ENCODE data around the gene LRRD1.

DNA sequence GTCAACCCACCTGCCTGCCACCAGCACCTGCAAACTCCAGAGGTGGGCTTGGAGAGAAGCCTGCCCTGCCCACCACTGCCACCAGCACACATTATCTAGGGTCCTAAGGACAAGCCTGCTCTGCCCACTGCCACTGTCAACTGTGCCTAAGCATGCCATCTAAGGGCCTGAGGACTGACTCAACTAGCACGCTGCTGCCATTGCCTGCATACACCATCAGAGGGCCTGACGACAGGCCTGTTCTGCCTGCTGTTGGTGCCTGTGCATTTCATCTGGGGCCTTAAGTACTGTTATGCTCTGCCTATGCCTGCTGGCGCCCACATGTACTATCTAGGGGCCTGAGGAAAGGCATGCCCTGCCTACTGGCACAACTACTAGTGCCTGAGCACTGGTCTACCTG lies 27.0 kb upstream of the LRRD1 start:
- TF ChIP-seq CREB1 (IDR thresholded peaks at IDR 0.05) = no peak
- TF ChIP-seq RBBP5 (IDR thresholded peaks at IDR 0.05; ENCODE audit: borderline replicate concordance, low read depth, low read length) = no peak
- TF ChIP-seq POLR2A (IDR thresholded peaks at IDR 0.05; ENCODE audit: control extremely low read depth in 1 of 2, low read depth in 2 of 2, low read length in 2 of 2) = no peak
- TF ChIP-seq CTCF (IDR thresholded peaks at IDR 0.05; ENCODE audit: control extremely low read depth in 1 of 3, insufficient read depth in 1 of 3, low read depth in 1 of 3, low read length in 3 of 3) = peak in 2 of 3 experiments; percentile 21 to 28; a peak in 2 of 4 replicates
- no peak for TF ChIP-seq SIN3A (conservative IDR thresholded peaks at IDR 0.05 in 1 of 2, IDR thresholded peaks at IDR 0.05 in 1 of 2; ENCODE audit: low read depth in 1 of 2, low read length in 2 of 2)
- no peak for TF ChIP-seq CBX8 (IDR thresholded peaks at IDR 0.05; ENCODE audit: borderline replicate concordance, low read depth, low read length)
- no peak for TF ChIP-seq HDAC2 (IDR thresholded peaks at IDR 0.05; ENCODE audit: borderline replicate concordance in 1 of 2, low read depth in 2 of 2, low read length in 2 of 2)
- no peak for TF ChIP-seq CHD1 (IDR thresholded peaks at IDR 0.05; ENCODE audit: low read depth, low read length)
- TF ChIP-seq USF2 (IDR thresholded peaks at IDR 0.05; ENCODE audit: low read length) = no peak
- TF ChIP-seq POLR2AphosphoS5 (IDR thresholded peaks at IDR 0.05; ENCODE audit: low read depth, low read length) = no peak
- no peak for TF ChIP-seq NANOG (IDR thresholded peaks at IDR 0.05; ENCODE audit: insufficient read depth, low read depth, low read length, poor library complexity, severe bottlenecking)
